GM12878 (cell line): ENCODE results near the gene GNB2. TPM values are rescaled to one million over a fixed set of nuclear protein-coding genes. Genes with fewer than 3 reads are reported as not detected.
A peak's percentile ranks its signal among the peaks of the same experiment; 100 is the strongest.

Experiments used
- ATAC-seq: fragments of 200-7000 bp; cut with Tn5 transposase; 3 replicates; pipeline ENCODE4 v1.9.1; 2020; ENCODE audit warnings: mild to moderate bottlenecking, moderate library complexity
- BruUV-seq: library from RNA; stranded (reverse); fragments of 400-500 nt; replicated peaks from 2 replicates; lab custom pipeline; 2021; lab: Mats Ljungman, UMichigan
- CTCF ChIA-PET: fragments of 300-600 bp; sonication (Branson Sonifier 250); formaldehyde crosslinking; extraction: SDS; loops from one replicate; lab custom pipeline; 2021; ENCODE audit warnings: inconsistent platforms; lab: Yijun Ruan, JAX
- POLR2A ChIA-PET: fragments of 350-600 bp; formaldehyde crosslinking; extraction: SDS; loops from one replicate; lab custom pipeline; 2021; ENCODE audit warnings: inconsistent platforms; lab: Charles Lee
- RAD21 ChIA-PET: fragments of 300-600 bp; sonication (Branson Sonifier 250); formaldehyde crosslinking; loops from one replicate; lab custom pipeline; 2023; ENCODE audit warnings: antibody characterized with exemption; ENCODE audit not compliant: unreplicated experiment; lab: Charles Lee
- SMC1A ChIA-PET: fragments of 300-600 bp; sonication (Branson Sonifier 250); formaldehyde crosslinking; loops from one replicate; lab custom pipeline; 2023; ENCODE audit not compliant: unreplicated experiment, uncharacterized antibody; lab: Charles Lee
- DNase-seq: peaks from one replicate; pipeline ENCODE4 v3.0.0-alpha.2; 2011; ENCODE audit warnings: low read depth, low spot score
- FAIRE-seq: peaks from 3 replicates; lab custom pipeline; 2011; peaks lifted over from hg19 to GRCh38; lab: Jason Lieb, UNC
- H2AFZ ChIP-seq: 2 replicates; pipeline ENCODE4 v1.6.0; 2011; ENCODE audit warnings: low read depth, low read length, control low read depth; ENCODE audit not compliant: control insufficient read depth
- H3K27ac ChIP-seq: 2 replicates; pipeline ENCODE4 v1.5.1; 2011; ENCODE audit warnings: control low read depth; ENCODE audit not compliant: control insufficient read depth, insufficient read depth
- H3K27me3 ChIP-seq, 2 experiments: replicated peaks in 1 of 2; 2 replicates each; pipeline versions ENCODE4 v1.6.0 to v1.6.1; 2011; ENCODE audit warnings: low read length in 1 of 2; ENCODE audit not compliant: control insufficient read depth in 2 of 2, insufficient read depth in 2 of 2
- H3K36me3 ChIP-seq, 2 experiments: 2 replicates each; pipeline ENCODE4 v1.5.1; 2011; ENCODE audit warnings: low read length in 1 of 2; ENCODE audit not compliant: control insufficient read depth in 2 of 2, insufficient read depth in 2 of 2
- H3K4me1 ChIP-seq: 2 replicates; pipeline ENCODE4 v1.6.1; 2011; ENCODE audit warnings: mild to moderate bottlenecking, low read length, moderate library complexity, mixed read lengths; ENCODE audit not compliant: control insufficient read depth, insufficient read depth
- H3K4me2 ChIP-seq: 2 replicates; pipeline ENCODE4 v1.6.0; 2011; ENCODE audit warnings: control low read depth; ENCODE audit not compliant: control insufficient read depth, insufficient read depth
- H3K4me3 ChIP-seq: fragments of 200-600 bp; sonication (generic); 2 replicates; pipeline ENCODE4 v1.5.1; 2016
- H3K79me2 ChIP-seq: 2 replicates; pipeline ENCODE4 v1.6.0; 2011; ENCODE audit warnings: low read length; ENCODE audit not compliant: control insufficient read depth, insufficient read depth
- H3K9ac ChIP-seq: 2 replicates; pipeline ENCODE4 v1.8.0; 2011; ENCODE audit warnings: low read length, control low read depth, mixed read lengths; ENCODE audit not compliant: control insufficient read depth, insufficient read depth
- H3K9me3 ChIP-seq: replicated peaks from 3 replicates; pipeline ENCODE4 v1.5.1; 2011; ENCODE audit warnings: mild to moderate bottlenecking, low read length; ENCODE audit not compliant: control insufficient read depth, insufficient read depth
- H4K20me1 ChIP-seq: 2 replicates; pipeline ENCODE4 v1.6.0; 2011; ENCODE audit not compliant: control insufficient read depth, insufficient read depth
- CHD1 ChIP-seq: IDR thresholded peaks from 2 replicates; pipeline ENCODE4 v1.6.1; 2012; ENCODE audit warnings: low read depth, low read length, improper control_type of control experiment
- DPF2 ChIP-seq: fragments of 450-650 bp; IDR thresholded peaks from 2 replicates; pipeline ENCODE4 v1.6.1; 2017; ENCODE audit warnings: mild to moderate bottlenecking
- EED ChIP-seq: sonication (generic); IDR thresholded peaks from 2 replicates; pipeline ENCODE4 v1.6.1; 2016; ENCODE audit warnings: antibody characterized with exemption, low read depth
- EGR1 ChIP-seq, 2 experiments: IDR thresholded peaks; 1 replicate in 1 of 2; 2 replicates in 1 of 2; pipeline ENCODE4 v1.6.1; 2011 to 2012; ENCODE audit warnings: low read depth in 2 of 2, low read length in 2 of 2, borderline replicate concordance in 1 of 2, mild to moderate bottlenecking in 1 of 2, moderate library complexity in 1 of 2
- ESRRA ChIP-seq: IDR thresholded peaks from 2 replicates; pipeline ENCODE4 v1.6.1; 2012; ENCODE audit warnings: mild to moderate bottlenecking, low read length, improper control_type of control experiment
- FOXK2 ChIP-seq: fragments of 450-650 bp; IDR thresholded peaks from 2 replicates; pipeline ENCODE4 v1.6.1; 2017; ENCODE audit warnings: mild to moderate bottlenecking, moderate library complexity
- MLLT1 ChIP-seq: fragments of 450-650 bp; IDR thresholded peaks from 2 replicates; pipeline ENCODE4 v1.6.1; 2016; ENCODE audit warnings: mild to moderate bottlenecking
- NFXL1 ChIP-seq: fragments of 450-650 bp; IDR thresholded peaks from 2 replicates; pipeline ENCODE4 v1.6.1; 2017; ENCODE audit warnings: antibody characterized with exemption, mild to moderate bottlenecking, borderline replicate concordance
- NKRF ChIP-seq: fragments of 450-650 bp; conservative IDR thresholded peaks from 2 replicates; pipeline ENCODE4 v1.6.1; 2017; ENCODE audit warnings: mild to moderate bottlenecking, moderate library complexity
- SMAD1 ChIP-seq: fragments of 450-650 bp; IDR thresholded peaks from 2 replicates; pipeline ENCODE4 v1.6.1; 2018; ENCODE audit warnings: mild to moderate bottlenecking, low read depth; ENCODE audit not compliant: partially characterized antibody
- SMAD5 ChIP-seq: IDR thresholded peaks from 2 replicates; pipeline ENCODE4 v1.6.1; 2016; ENCODE audit warnings: antibody characterized with exemption, low read depth
- SPI1 ChIP-seq: IDR thresholded peaks from 2 replicates; pipeline ENCODE4 v1.6.1; 2011; ENCODE audit warnings: low read depth, mild to moderate bottlenecking, low read length, moderate library complexity, borderline replicate concordance; ENCODE audit not compliant: insufficient read depth
- ZNF274 ChIP-seq: IDR thresholded peaks from one replicate; pipeline ENCODE4 v1.8.0; 2011; ENCODE audit not compliant: insufficient read length, insufficient read depth
- WGBS: methylation state at CpG from one replicate; pipeline ENCODE4 v1.1.6; 2016; ENCODE audit warnings: low lambda C conversion rate; ENCODE audit not compliant: insufficient replicate concordance, insufficient coverage; ENCODE audit errors: missing lambda C conversion rate; 5-methylcytosine and 5-hydroxymethylcytosine counted together
- in situ Hi-C: fragments of 300-500 bp; cut with MboI; formaldehyde crosslinking; loops from 9 replicates; pipeline ENCODE4 v1.14.3; 2018; ENCODE audit warnings: mixed read lengths
- intact Hi-C: fragments of 100-400 bp; cut with micrococcal nuclease; formaldehyde crosslinking; loops from one replicate; pipeline ENCODE4 v1.14.2; 2022; ENCODE audit not compliant: unreplicated experiment
- polyA plus RNA-seq, 11 experiments: library from polyadenylated mRNA; depleted of rRNA in 4 of 11; unstranded in 6 of 11; stranded (reverse) in 5 of 11; fragments of >200 nt; fragmentation: Nextera tagmentation in 4 of 11; fragmentation: Illumina TruSeq in 1 of 11; extraction: Ambion mirVana in 4 of 11; extraction: Trizol in 1 of 11; gene quantifications; 1 replicate in 1 of 11; 2 replicates in 10 of 11; pipeline versions ENCODE4 v1.2.1 to v1.2.3, GENCODE V29; 2011 to 2016; ENCODE audit warnings: inconsistent platforms in 2 of 11, missing spikeins in 2 of 11, low read depth in 1 of 11
- total RNA-seq, 4 experiments: library from RNA; depleted of rRNA in 3 of 4; stranded (reverse); fragments of >200 nt in 3 of 4; fragmentation: Illumina TruSeq in 1 of 4; extraction: Trizol in 1 of 4; gene quantifications; 2 replicates each; pipeline versions ENCODE4 v1.2.1 to v1.2.3, GENCODE V29; 2013 to 2021

Gene GNB2
- total and polyA plus RNA-seq, 10 of the 15 experiments (the other 5 are each of a cell fraction or from before 2014, with no cell fraction given) = 0.35 to 175 (median 59.7) TPM

- TF ChIP-seq SMAD1 (no peak), NKRF (no peak)
Observed at GRCh38 chr7:100673942-100674410, 436 bp downstream of the GNB2 start (continued).

GRCh38 chr7:100674411-100675104, 1.0 kb downstream of the GNB2 start:
- ChIA-PET SMC1A (interaction anchor here (0.7 to 0.9 kb wide), 2 partner anchors 42 to 171 kb away, joined by 3 to 4 read pairs; no protein-coding TSS in a partner anchor), RAD21 (interaction anchor here (0.5 to 1.3 kb wide), 4 partner anchors 62 to 215 kb away, joined by 3 to 5 read pairs (median 3); partner anchors contain the start of genes MOSPD3 and UFSP1)
- peak overlapping the region; percentile 98 for H3K4me3 ChIP-seq
- H3K27ac ChIP-seq = peak overlapping the region; percentile 92
- DNase-seq (no peak), ATAC-seq (peak; percentile 7)
- in situ Hi-C loops = loop anchor here (25.0 kb wide), 1 partner anchor 212 kb away; the partner anchor contains the start of gene SPACDR
- H3K4me2 ChIP-seq = peak overlapping the region; percentile 72
- H3K27me3 ChIP-seq = no peaks in the 10 kb centered on the region
- H3K79me2 ChIP-seq = peaks cover 24% of the 10 kb centered on the region
- H3K4me1 ChIP-seq = no peaks in the 10 kb centered on the region; the same call in 1 of the 2 replicates
- H3K36me3 ChIP-seq = peaks cover 4 to 21% of the 10 kb centered on the region in 2 experiments; a peak in 2 of 4 replicates
- 0 out of 2 replicates have a peak, but pooled peaks have one; percentile 15 for TF ChIP-seq EED
- no peak for TF ChIP-seq SMAD5
- 0 out of 3 replicates have a peak, but pooled peaks of 1 of the 2 experiments have one; percentile 15 for TF ChIP-seq EGR1 (IDR thresholded peaks at IDR 0.05; ENCODE audit: borderline replicate concordance in 1 of 2, low read depth in 2 of 2, low read length in 2 of 2)
- no peak for TF ChIP-seq CHD1
- no peak for TF ChIP-seq ESRRA
- TF ChIP-seq ZNF274 = no peak
- 0 out of 2 replicates have a peak, but pooled peaks have one; percentile 8 for TF ChIP-seq DPF2
- peak; percentile 37; the same call in 1 of the 2 replicates for TF ChIP-seq SPI1
- TF ChIP-seq NFXL1 = no peak
- 0 out of 2 replicates have a peak, but pooled peaks have one; percentile 11 for TF ChIP-seq MLLT1
- no peak for TF ChIP-seq FOXK2
- TF ChIP-seq, all 136 proteins: peak for 5
- POLR2A ChIA-PET = interaction anchor here (0.6 to 1.8 kb wide), 6 partner anchors 31 to 1722 kb away, joined by 3 to 7 read pairs (median 5); partner anchors contain the start of genes FBXO24, LRCH4, MOSPD3 and POP7
- BruUV-seq = no TSS peak
- CTCF ChIA-PET = interaction anchor here (1.1 kb wide), 3 partner anchors 16 to 40 kb away, joined by 3 to 4 read pairs (median 3); no protein-coding TSS in a partner anchor
- Histone ChIP-seq H2AFZ (no peak overlapping the region), H3K9me3 (no peaks in the 10 kb centered on the region), H3K9ac (peak overlapping the region; percentile 94), H4K20me1 (0 out of 2 replicates have a peak, but pooled peaks cover 3% of the 10 kb centered on the region)
- FAIRE-seq = no peak
- intact Hi-C loops = loop anchor here (1.0 kb wide), 1 partner anchor 41 kb away; no protein-coding TSS in a partner anchor
- WGBS = 2% methylated on average over 43 of the region's 43 CpGs
